HepG2 (cell line): ENCODE data around the gene RNASE7. TPM values are rescaled to one million over a fixed set of nuclear protein-coding genes. Genes with fewer than 3 reads are reported as not detected.
A peak's percentile ranks its signal among the peaks of the same experiment; 100 is the strongest.

Experiments used
- AHDC1 ChIP-seq: sonication (generic); formaldehyde crosslinking; IDR thresholded peaks from 2 replicates; pipeline ENCODE4 v1.5.1; 2020; ENCODE audit warnings: mild to moderate bottlenecking, missing genetic modification reagents, borderline replicate concordance
- DNMT1 ChIP-seq: sonication (generic); formaldehyde crosslinking; IDR thresholded peaks from 2 replicates; pipeline ENCODE4 v1.5.1; 2020; ENCODE audit warnings: mild to moderate bottlenecking, missing genetic modification reagents
- GLMP ChIP-seq: sonication (generic); formaldehyde crosslinking; IDR thresholded peaks from 2 replicates; pipeline ENCODE4 v1.9.0; 2021; ENCODE audit warnings: missing genetic modification reagents, mild to moderate bottlenecking, borderline replicate concordance
- HDAC6 ChIP-seq: fragments of 200-600 bp; sonication (generic); IDR thresholded peaks from 2 replicates; pipeline ENCODE4 v1.7.0; 2017; ENCODE audit warnings: mild to moderate bottlenecking, antibody characterized with exemption, low read length, low read depth
- NFYB ChIP-seq: sonication (generic); formaldehyde crosslinking; IDR thresholded peaks from 2 replicates; pipeline ENCODE4 v1.4.0; 2020; ENCODE audit warnings: missing genetic modification reagents
- SIX4 ChIP-seq: sonication (generic); formaldehyde crosslinking; IDR thresholded peaks from 2 replicates; pipeline ENCODE4 v1.4.0; 2020; ENCODE audit warnings: missing genetic modification reagents
- TARDBP ChIP-seq: sonication (generic); formaldehyde crosslinking; IDR thresholded peaks from 2 replicates; pipeline ENCODE4 v1.8.0; 2022; ENCODE audit warnings: mild to moderate bottlenecking, missing genetic modification reagents
- TBX2 ChIP-seq: sonication (generic); formaldehyde crosslinking; IDR thresholded peaks from 2 replicates; pipeline ENCODE4 v1.5.0; 2020; ENCODE audit warnings: missing genetic modification reagents, mild to moderate bottlenecking, borderline replicate concordance
- ZBTB42 ChIP-seq: sonication (generic); formaldehyde crosslinking; IDR thresholded peaks from 2 replicates; pipeline ENCODE4 v1.5.0; 2020; ENCODE audit warnings: mild to moderate bottlenecking, missing genetic modification reagents
- ZFP41 ChIP-seq: sonication (generic); formaldehyde crosslinking; IDR thresholded peaks from 2 replicates; pipeline ENCODE4 v1.4.0; 2020; ENCODE audit warnings: mild to moderate bottlenecking, missing genetic modification reagents, borderline replicate concordance
- ZFYVE20 ChIP-seq: sonication (generic); formaldehyde crosslinking; IDR thresholded peaks from 2 replicates; pipeline ENCODE4 v1.8.0; 2023; ENCODE audit warnings: low read depth, mild to moderate bottlenecking, moderate library complexity, missing genetic modification reagents, borderline replicate concordance
- ZNF670 ChIP-seq: sonication (generic); formaldehyde crosslinking; IDR thresholded peaks from 2 replicates; pipeline ENCODE4 v1.8.0; 2022; ENCODE audit warnings: mild to moderate bottlenecking, missing genetic modification reagents, borderline replicate concordance
- ZSCAN5A ChIP-seq: sonication (generic); formaldehyde crosslinking; IDR thresholded peaks from 2 replicates; pipeline ENCODE4 v1.8.0; 2022; ENCODE audit warnings: mild to moderate bottlenecking, missing genetic modification reagents, borderline replicate concordance
- polyA plus RNA-seq, 8 experiments: library from polyadenylated mRNA; depleted of rRNA in 3 of 8; stranded (reverse) in 7 of 8; unstranded in 1 of 8; fragments of >200 nt; fragmentation: Illumina TruSeq in 4 of 8; extraction: Trizol in 4 of 8; gene quantifications; 2 replicates each; pipeline versions ENCODE4 v1.2.1 to v1.2.3, GENCODE V29; 2011 to 2016; ENCODE audit warnings: low read depth in 4 of 8, missing spikeins in 1 of 8, mixed read lengths in 1 of 8; ENCODE audit not compliant: insufficient read depth in 1 of 8
- total RNA-seq, 5 experiments: library from RNA; depleted of rRNA; stranded (reverse); fragments of >200 nt; fragmentation: Illumina TruSeq; extraction: Trizol; gene quantifications; 2 replicates each; pipeline ENCODE4 v1.2.3, GENCODE V29; 2016; ENCODE audit warnings: low read depth in 1 of 5
- TF ChIP-seq, protein P1 (sequence below): sonication (generic); formaldehyde crosslinking; IDR thresholded peaks from 2 replicates; pipeline ENCODE4 v1.4.0; 2020; ENCODE audit warnings: missing genetic modification reagents, mild to moderate bottlenecking, borderline replicate concordance
- TF ChIP-seq, protein P2 (sequence below): sonication (generic); formaldehyde crosslinking; IDR thresholded peaks from 2 replicates; pipeline ENCODE4 v1.8.0; 2023; ENCODE audit warnings: mild to moderate bottlenecking, missing genetic modification reagents

The RNASE7 gene
- total and polyA plus RNA-seq, 2 of the 13 experiments (the other 11 are each of a cell fraction or from before 2014, with no cell fraction given) = 0.04 TPM; not detected in 1

DNA sequence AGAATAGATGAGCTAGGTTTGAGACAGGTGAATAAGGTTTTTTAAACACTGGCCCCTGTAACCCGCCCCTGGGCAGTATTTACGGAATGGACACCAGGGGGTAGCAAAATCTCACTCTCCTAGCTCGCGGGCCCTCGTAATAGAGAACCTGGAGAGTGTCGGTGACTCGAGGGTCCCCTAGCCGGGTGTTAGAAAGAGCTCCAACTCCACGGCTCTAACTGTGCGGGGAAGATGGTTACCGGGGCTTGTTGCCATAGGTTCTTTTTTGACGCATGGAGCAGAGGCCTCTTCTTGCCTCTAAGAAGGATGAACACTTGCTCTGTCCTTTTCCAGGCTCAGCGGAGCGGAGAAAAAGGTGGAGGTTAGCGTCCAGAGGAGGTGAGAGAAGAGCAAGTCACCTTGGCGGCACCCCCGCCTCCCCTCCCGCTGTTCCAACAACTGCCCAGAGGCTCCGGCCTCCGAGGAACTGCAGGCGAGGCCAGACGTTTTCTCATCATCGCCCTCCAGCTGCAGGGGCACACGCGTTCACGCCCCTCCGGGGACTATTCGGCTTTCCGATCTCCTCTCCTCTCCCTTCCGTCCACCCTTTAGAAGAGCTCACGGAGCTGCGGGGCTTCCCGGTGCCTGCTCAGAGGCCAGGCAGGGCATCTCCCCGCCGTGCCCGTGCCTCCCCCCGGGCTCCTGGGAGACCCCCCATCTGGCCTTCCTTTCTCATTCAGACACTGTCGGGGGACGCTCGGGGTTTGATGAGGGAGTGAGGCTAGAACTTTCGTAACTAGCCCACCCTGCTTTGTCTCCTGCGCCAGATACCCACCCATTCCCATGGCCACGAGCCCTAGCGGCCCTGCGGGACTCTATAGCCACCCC is 26.6 kb downstream of the RNASE7 start (continued):
- TF ChIP-seq TARDBP (CRISPR knock-in tag) (no peak), AHDC1 (CRISPR knock-in tag) (no peak), NFYB (CRISPR knock-in tag) (no peak), ZBTB42 (CRISPR knock-in tag) (peak; percentile 83; the same call in 1 of the 2 replicates), GLMP (CRISPR knock-in tag) (no peak), HDAC6 (no peak), ZNF670 (CRISPR knock-in tag) (no peak), DNMT1 (CRISPR knock-in tag) (no peak), ZSCAN5A (0 out of 2 replicates have a peak, but pooled peaks have one; percentile 49), ZFYVE20 (CRISPR knock-in tag) (no peak), ZFP41 (CRISPR knock-in tag) (no peak), SIX4 (CRISPR knock-in tag) (no peak), TBX2 (CRISPR knock-in tag) (no peak)
- TF ChIP-seq, protein P1, sequence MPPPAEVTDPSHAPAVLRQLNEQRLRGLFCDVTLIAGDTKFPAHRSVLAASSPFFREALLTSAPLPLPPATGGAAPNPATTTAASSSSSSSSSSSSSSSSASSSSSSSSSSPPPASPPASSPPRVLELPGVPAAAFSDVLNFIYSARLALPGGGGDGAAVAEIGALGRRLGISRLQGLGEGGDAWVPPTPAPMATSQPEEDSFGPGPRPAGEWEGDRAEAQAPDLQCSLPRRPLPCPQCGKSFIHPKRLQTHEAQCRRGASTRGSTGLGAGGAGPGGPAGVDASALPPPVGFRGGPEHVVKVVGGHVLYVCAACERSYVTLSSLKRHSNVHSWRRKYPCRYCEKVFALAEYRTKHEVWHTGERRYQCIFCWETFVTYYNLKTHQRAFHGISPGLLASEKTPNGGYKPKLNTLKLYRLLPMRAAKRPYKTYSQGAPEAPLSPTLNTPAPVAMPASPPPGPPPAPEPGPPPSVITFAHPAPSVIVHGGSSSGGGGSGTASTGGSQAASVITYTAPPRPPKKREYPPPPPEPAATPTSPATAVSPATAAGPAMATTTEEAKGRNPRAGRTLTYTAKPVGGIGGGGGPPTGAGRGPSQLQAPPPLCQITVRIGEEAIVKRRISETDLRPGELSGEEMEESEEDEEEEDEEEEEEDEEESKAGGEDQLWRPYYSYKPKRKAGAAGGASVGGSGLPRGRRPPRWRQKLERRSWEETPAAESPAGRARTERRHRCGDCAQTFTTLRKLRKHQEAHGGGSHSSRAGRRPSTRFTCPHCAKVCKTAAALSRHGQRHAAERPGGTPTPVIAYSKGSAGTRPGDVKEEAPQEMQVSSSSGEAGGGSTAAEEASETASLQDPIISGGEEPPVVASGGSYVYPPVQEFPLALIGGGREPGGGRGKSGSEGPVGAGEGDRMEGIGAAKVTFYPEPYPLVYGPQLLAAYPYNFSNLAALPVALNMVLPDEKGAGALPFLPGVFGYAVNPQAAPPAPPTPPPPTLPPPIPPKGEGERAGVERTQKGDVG (CRISPR knock-in tag) = no peak
- TF ChIP-seq, protein P2, sequence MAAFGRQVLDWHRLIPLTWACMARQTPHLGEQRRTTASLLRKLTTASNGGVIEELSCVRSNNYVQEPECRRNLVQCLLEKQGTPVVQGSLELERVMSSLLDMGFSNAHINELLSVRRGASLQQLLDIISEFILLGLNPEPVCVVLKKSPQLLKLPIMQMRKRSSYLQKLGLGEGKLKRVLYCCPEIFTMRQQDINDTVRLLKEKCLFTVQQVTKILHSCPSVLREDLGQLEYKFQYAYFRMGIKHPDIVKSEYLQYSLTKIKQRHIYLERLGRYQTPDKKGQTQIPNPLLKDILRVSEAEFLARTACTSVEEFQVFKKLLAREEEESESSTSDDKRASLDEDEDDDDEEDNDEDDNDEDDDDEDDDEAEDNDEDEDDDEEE (CRISPR knock-in tag) = no peak
